Immature natural killer cell (primary cell): ENCODE measurements around the gene NDUFAB1. TPM values are rescaled to one million over a fixed set of nuclear protein-coding genes. Genes with fewer than 3 reads are reported as not detected.
A peak's percentile ranks its signal among the peaks of the same experiment; 100 is the strongest.
"Not testable (repeated sequence)": the region's sequence is repeated elsewhere in the genome, so short reads cannot be mapped to it uniquely, and the experiment has no call there.

ENCODE experiments used
- DNase-seq, 3 donors: peaks; one replicate each; pipeline ENCODE4 v3.0.0; 2022; ENCODE audit warnings: mixed read lengths in 1 of 3
- H3K27ac Mint-ChIP-seq, 6 donors: one replicate each; pipeline ENCODE4 v1.8.0; 2020; ENCODE audit warnings: mixed read lengths in 6 of 6, mild to moderate bottlenecking in 5 of 6, inconsistent platforms in 4 of 6, moderate library complexity in 3 of 6
- H3K27me3 Mint-ChIP-seq, 3 donors: one replicate each; pipeline ENCODE4 v1.8.0; 2020 to 2021; ENCODE audit warnings: low read depth in 3 of 3, mild to moderate bottlenecking in 3 of 3, mixed read lengths in 3 of 3, moderate library complexity in 3 of 3, inconsistent platforms in 1 of 3
- H3K36me3 Mint-ChIP-seq, 3 donors: one replicate each; pipeline ENCODE4 v1.8.0; 2020; ENCODE audit warnings: mixed read lengths in 3 of 3, inconsistent platforms in 2 of 3, mild to moderate bottlenecking in 2 of 3
- H3K4me1 Mint-ChIP-seq, 2 donors: one replicate each; pipeline ENCODE4 v1.8.0; 2020; ENCODE audit warnings: inconsistent platforms in 2 of 2, mild to moderate bottlenecking in 2 of 2, mixed read lengths in 2 of 2, moderate library complexity in 1 of 2
- H3K4me3 Mint-ChIP-seq, 5 donors: one replicate each; pipeline ENCODE4 v1.8.0; 2020; ENCODE audit warnings: mild to moderate bottlenecking in 5 of 5, mixed read lengths in 5 of 5, inconsistent platforms in 3 of 5, moderate library complexity in 3 of 5
- H3K9me3 Mint-ChIP-seq, 6 donors: one replicate each; pipeline ENCODE4 v1.8.0; 2020; ENCODE audit warnings: mild to moderate bottlenecking in 6 of 6, mixed read lengths in 6 of 6, inconsistent platforms in 4 of 6, moderate library complexity in 3 of 6
- polyA plus RNA-seq, 3 donors: library from polyadenylated mRNA; unstranded; fragments of 300-500 nt; fragmentation: Illumina TruSeq; gene quantifications; one replicate each; pipeline ENCODE4 v1.2.3, GENCODE V29; 2021

The NDUFAB1 gene
- polyA plus RNA-seq, 3 donors from 2014 or later, result 182 to 257 (median 231) TPM

DNA sequence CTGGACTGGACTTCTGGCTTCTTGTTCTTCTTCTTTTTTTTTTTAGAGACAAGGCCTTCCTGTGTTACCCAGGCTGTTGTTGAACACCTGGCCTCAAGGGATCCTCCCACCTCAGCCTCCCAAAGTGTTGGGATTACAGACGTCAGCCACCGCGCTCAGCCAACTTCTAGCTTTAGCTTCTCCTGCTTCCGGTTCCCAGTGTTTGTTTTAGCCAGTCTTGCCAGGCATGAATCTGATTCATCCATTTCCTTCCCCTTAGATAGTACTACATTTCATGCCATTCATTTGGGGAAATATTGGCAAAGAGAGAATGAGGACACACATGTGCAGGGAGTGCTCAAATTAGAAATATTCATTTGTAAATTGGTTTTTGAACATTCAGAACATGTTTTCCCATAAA is 12.1 kb upstream of the NDUFAB1 start:
- no peaks in the 10 kb centered on the region for H3K4me1 Mint-ChIP-seq
- H3K4me3 Mint-ChIP-seq, result no peak overlapping the region
- H3K27me3 Mint-ChIP-seq, result no peaks in the 10 kb centered on the region
- DNase-seq, result no peak
- H3K36me3 Mint-ChIP-seq, result peaks cover 3 to 21% (median 12%) of the 10 kb centered on the region in 3 donors
- H3K9me3 Mint-ChIP-seq, result no peaks in the 10 kb centered on the region
- H3K27ac Mint-ChIP-seq, result peak overlapping the region in 1 of 6 donors; percentile 40

DNA sequence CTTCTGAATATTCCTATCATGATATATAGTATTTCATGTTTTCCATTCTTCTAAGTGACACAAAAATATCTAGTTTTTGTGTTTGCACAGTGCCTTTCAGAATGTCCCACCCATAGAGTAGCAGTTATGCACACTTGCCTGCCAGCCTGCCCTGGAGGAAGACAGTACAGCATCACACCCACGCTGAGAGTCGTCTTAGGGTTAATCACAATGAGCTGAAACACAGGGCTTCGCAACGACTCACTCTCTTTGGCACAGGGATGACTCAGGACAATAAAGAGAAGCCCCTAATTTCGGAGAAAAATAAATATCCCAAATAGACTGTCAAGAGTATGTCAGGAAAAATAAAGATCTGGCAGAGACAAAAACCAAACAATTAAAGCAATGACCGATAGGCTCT is 11.6 kb upstream of the NDUFAB1 start:
- DNase-seq, result no peak
- Mint-ChIP-seq H3K27me3 (no peaks in the 10 kb centered on the region), H3K27ac (peak overlapping the region in 1 of 6 donors; percentile 40), H3K9me3 (no peaks in the 10 kb centered on the region), H3K36me3 (peaks cover 5 to 23% (median 14%) of the 10 kb centered on the region in 3 donors), H3K4me3 (no peak overlapping the region), H3K4me1 (no peaks in the 10 kb centered on the region)

DNA sequence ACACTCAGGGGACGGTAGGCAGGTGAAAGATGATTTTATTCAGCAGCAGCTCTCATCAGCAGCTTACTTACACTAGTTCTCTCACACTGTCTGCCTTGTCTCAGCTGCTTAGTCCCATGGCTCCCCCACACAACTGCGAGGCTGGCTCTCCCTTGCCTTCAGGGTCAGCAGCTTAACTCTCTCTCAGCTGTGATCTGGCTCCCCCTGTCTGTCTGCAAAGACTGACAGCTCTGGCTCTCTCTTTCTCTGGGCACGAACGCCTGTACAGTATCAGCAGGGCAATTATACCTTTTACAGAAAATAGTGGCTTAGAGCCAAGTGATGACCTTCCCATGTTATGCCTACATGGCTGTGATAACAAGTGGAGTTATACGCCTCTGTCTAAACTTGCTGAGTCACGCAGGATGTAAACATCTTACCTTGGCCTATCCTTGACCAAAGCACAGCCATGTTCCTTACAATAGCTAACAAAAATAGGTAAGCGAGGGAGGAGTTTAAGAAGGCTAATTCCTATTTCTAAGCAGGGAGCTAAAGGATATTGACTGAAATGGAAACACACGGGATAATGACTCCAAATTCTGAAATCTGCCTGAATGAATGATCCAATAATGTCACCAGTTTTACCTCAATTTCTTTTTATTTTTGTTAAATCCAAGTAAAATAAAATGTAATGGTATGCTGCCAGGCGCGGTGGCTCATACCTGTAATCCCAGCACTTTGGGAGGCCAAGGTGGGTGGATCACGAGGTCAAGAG is 1.1 kb upstream of the NDUFAB1 start:
- Mint-ChIP-seq H3K27ac (peak overlapping the region in 3 of 6 donors; percentile 33 to 73 (median 53)), H3K36me3 (peaks cover 0 to 5% (median 0%) of the 10 kb centered on the region in 3 donors), H3K4me1 (peaks cover 20 to 22% of the 10 kb centered on the region in 2 donors), H3K9me3 (no peaks in the 10 kb centered on the region), H3K27me3 (peaks cover 0 to 8% (median 0%) of the 10 kb centered on the region in 3 donors), H3K4me3 (peak overlapping the region; percentile 36 to 58 (median 46))
- DNase-seq, result no peak

DNA sequence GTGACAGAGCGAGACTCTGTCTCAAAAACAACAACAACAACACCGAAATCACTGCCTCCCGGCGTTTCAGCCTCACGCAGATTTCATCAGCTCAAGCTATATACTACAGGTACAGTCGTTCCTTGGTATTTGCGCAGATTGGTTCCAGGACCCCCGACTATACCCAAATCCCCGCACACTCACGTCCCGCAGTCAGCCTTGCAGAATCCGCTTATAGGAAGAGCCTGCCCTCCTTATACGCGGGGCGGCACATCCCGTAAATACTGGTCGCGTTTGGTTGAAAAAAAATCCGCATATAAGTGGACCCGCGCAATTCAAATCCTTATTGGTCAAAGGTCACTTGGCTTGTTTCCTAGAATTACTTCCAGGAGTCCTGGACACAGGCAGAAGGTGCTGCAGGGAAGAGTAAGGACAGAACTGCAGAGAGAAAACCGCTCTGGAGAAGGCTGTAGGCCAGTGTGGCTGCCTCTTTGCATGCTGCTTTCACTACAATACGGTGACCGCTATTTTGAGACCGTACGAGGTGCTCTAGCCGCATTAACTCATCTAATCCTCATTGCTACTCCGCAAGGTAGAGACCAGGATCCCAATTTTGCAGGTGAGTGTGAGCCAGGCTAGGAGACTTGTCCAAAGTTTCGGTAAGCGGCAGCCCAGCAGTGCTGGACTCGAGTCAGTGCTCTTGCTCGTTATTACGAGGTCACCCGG is 718 bp downstream of the NDUFAB1 start:
- H3K4me1 Mint-ChIP-seq, result peaks cover 25 to 36% of the 10 kb centered on the region in 2 donors
- peak overlapping the region; percentile 73 to 87 (median 81) for H3K4me3 Mint-ChIP-seq
- peak overlapping the region in 2 of 6 donors; percentile 43 to 64 for H3K27ac Mint-ChIP-seq
- no peaks in the 10 kb centered on the region for H3K9me3 Mint-ChIP-seq
- peaks cover 0 to 7% (median 0%) of the 10 kb centered on the region in 3 donors for H3K27me3 Mint-ChIP-seq
- no peak for DNase-seq
- H3K36me3 Mint-ChIP-seq, result peaks cover 0 to 12% (median 0%) of the 10 kb centered on the region in 3 donors

DNA sequence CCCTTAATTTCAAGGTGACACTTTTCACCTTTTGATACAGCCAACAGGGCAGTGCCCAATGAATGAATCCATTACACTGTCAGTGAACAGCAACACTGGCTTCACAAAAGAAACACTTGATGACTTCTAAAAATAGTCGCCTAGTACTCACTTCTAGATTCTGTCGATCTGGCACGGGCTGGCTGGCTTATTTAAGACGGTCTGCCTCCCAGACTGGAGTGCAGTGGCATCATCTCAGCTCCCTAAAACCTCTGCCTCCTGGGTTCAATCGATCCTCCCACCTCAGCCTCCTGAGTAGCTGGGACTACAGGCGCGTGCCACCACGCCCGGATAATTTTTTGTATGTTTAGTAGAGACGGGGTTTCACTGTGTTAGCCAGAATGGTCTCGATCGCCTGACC is 1.9 kb downstream of the NDUFAB1 start:
- Mint-ChIP-seq H3K4me3 (no peak overlapping the region), H3K27ac (no peak overlapping the region), H3K36me3 (peaks cover 0 to 12% (median 2%) of the 10 kb centered on the region in 3 donors), H3K9me3 (no peaks in the 10 kb centered on the region), H3K27me3 (peaks cover 0 to 7% (median 0%) of the 10 kb centered on the region in 3 donors), H3K4me1 (peaks cover 27 to 40% of the 10 kb centered on the region in 2 donors)
- DNase-seq, result no peak

DNA sequence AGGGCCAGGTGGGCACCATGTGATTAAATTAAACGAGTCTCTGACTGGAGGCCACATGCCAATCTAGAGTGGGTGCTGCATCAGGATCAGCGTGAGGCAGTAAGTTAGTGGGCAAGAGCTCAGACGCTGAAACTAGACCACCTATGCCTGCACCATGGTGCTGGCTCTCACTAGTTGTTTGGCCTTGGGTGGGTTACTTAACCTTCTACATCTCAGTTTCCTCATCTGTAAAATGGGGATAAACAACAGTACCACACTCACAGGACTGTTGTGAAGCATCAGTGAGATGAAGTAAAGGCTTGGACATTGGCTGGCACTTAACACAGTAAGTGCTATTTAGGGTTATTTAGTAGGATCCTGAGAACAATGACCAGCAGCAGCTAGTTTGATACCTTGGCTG is 5.9 kb downstream of the NDUFAB1 start:
- no peak overlapping the region for H3K27ac Mint-ChIP-seq
- H3K4me1 Mint-ChIP-seq, result peaks cover 20 to 38% of the 10 kb centered on the region in 2 donors
- H3K27me3 Mint-ChIP-seq, result peaks cover 0 to 4% (median 0%) of the 10 kb centered on the region in 3 donors
- no peak for DNase-seq
- peaks cover 0 to 18% (median 3%) of the 10 kb centered on the region in 3 donors for H3K36me3 Mint-ChIP-seq
- no peak overlapping the region for H3K4me3 Mint-ChIP-seq
- no peaks in the 10 kb centered on the region for H3K9me3 Mint-ChIP-seq

DNA sequence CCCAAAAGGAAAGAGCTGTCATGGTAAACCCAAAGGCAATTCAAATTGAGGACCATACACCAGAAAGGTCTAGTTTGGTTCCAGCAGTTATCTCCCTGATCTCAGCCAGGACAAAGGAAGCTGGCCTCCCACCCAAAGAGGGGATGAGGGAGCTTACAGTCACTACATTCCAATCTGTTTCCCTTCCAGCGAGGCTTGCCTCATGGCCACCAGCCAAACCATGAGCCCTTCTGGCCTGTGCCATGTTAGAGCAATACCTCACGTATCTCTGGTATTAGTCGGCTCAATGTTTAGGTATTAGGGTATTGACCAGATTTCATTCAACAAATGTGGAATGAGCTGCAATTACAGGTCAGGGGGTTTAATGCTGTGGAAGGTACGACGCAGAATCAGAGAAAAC is 8.4 kb downstream of the NDUFAB1 start:
- H3K27ac Mint-ChIP-seq, result no peak overlapping the region
- peaks cover 4 to 27% (median 8%) of the 10 kb centered on the region in 3 donors for H3K36me3 Mint-ChIP-seq

DNA sequence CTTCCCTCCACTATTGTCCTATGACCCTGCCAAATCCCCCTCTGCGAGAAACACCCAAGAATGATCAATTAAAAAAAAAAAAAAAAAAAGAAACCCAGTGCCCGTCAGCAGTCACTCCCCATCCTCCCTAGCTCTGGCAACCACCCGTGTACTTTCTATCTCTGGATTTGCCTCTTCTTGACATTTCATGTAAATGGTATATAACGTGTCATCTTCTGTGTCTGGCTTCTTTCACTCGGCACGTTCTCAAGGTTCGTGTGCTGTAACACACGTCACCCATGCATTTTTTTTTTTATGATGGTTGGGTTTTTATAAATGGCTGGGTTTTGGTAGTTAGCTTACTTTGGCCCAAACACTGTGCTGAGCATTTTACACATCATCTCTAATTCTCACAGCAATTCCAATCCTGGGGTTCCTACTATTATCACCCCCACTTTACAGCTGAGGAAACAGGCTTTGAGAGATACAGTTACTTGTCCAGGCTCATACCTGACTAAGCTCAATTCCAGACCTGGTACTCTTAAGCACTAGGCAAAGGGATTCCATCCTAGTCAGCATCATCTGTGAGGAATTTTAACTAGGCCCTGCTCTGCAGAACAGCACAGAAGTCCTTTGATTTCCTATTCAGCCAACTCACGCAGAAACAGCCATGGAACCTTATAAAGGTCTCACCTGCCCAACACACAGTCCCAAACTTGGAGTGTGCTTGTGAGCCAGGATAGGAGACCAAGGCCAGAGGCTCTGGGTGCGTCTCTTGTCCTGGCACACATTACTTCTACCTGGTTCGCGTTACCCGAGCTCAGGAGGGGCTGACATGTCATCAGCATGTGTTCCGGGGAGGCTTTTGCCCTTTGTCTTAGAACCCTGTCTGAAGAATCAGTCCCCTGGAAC is 11.7 kb downstream of the NDUFAB1 start:
- H3K9me3 Mint-ChIP-seq, result no peaks in the 10 kb centered on the region
- peaks cover 6 to 31% (median 20%) of the 10 kb centered on the region in 3 donors for H3K36me3 Mint-ChIP-seq
- no peak overlapping the region for H3K27ac Mint-ChIP-seq

More for the DNA sequence above, 8.4 kb downstream of the NDUFAB1 start:
- Mint-ChIP-seq H3K4me3 (no peak overlapping the region), H3K9me3 (no peaks in the 10 kb centered on the region), H3K27me3 (peaks cover 0 to 4% (median 0%) of the 10 kb centered on the region in 3 donors), H3K4me1 (peaks cover 11 to 24% of the 10 kb centered on the region in 2 donors)
- DNase-seq, result no peak

DNA sequence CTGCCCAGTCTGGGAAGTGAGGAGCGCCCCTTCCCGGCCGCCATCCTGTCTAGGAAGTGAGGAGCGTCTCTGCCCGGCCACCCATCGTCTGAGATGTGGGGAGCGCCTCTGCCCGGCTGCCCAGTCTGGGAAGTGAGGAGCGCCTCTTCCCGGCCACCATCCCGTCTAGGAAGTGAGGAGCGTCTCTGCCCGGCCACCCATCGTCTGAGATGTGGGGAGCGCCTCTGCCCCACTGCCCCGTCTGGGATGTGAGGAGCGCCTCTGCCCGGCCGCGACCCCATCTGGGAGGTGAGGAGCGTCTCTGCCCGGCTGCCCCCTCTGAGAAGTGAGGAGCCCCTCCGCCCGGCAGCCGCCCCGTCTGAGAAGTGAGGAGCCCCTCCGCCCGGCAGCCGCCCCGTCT is 12.8 kb downstream of the NDUFAB1 start:
- not testable (repeated sequence) for DNase-seq, H3K4me3 Mint-ChIP-seq, H3K27ac Mint-ChIP-seq, H3K27me3 Mint-ChIP-seq, H3K9me3 Mint-ChIP-seq, H3K4me1 Mint-ChIP-seq
- peaks cover 8 to 35% (median 19%) of the 10 kb centered on the region in 3 donors for H3K36me3 Mint-ChIP-seq

More for the DNA sequence above, 11.7 kb downstream of the NDUFAB1 start:
- Mint-ChIP-seq H3K27me3 (no peaks in the 10 kb centered on the region), H3K4me3 (no peak overlapping the region), H3K4me1 (peaks cover 3 to 4% of the 10 kb centered on the region in 2 donors)
- no peak for DNase-seq

DNA sequence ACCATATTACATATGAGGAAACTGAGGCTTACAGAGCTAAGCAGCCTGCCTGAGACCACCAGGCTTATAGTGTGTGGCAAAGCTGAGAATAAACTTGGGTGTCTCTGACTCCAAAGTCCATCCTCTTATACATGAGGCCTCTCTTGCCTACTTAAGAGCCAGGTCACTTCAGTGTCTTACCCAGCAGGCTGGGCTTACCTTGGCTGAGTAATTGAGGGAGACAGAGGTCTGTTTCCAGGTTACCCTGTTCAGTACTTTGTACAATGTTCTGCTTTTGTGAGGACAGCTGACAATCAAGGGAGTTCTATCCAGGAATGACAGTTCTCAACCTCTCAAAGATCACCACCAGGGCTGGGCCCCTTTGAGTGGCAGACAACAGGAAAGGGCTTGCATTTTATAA is 14.4 kb downstream of the NDUFAB1 start:
- no peaks in the 10 kb centered on the region for H3K4me1 Mint-ChIP-seq
- peaks cover 8 to 35% (median 19%) of the 10 kb centered on the region in 3 donors for H3K36me3 Mint-ChIP-seq
- H3K9me3 Mint-ChIP-seq, result no peaks in the 10 kb centered on the region
- H3K27ac Mint-ChIP-seq, result no peak overlapping the region
- H3K27me3 Mint-ChIP-seq, result no peaks in the 10 kb centered on the region
- DNase-seq, result no peak
- no peak overlapping the region for H3K4me3 Mint-ChIP-seq

DNA sequence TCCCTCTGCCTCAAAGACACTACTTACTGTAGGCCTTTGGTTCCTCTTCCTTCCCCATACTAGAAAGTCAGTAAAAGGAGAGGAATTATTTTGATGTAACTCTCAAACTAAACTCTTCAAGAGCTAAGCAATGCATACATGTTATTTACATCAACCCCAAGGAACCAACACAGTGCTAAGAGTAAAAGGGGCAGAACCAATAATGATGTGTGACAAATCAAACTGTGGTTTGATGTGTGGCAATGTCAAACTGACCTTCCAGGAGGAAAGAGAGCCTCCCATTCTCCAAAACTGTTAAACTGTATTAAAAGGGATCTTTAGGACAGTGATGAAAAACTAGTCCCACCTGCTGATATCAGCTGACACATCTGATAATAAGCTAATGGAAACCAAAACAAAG is 15.7 kb downstream of the NDUFAB1 start:
- no peaks in the 10 kb centered on the region for H3K27me3 Mint-ChIP-seq
- peaks cover 11 to 32% (median 19%) of the 10 kb centered on the region in 3 donors for H3K36me3 Mint-ChIP-seq
- no peaks in the 10 kb centered on the region for H3K9me3 Mint-ChIP-seq
- no peak overlapping the region for H3K4me3 Mint-ChIP-seq
- H3K27ac Mint-ChIP-seq, result no peak overlapping the region
- no peaks in the 10 kb centered on the region for H3K4me1 Mint-ChIP-seq
- no peak for DNase-seq

DNA sequence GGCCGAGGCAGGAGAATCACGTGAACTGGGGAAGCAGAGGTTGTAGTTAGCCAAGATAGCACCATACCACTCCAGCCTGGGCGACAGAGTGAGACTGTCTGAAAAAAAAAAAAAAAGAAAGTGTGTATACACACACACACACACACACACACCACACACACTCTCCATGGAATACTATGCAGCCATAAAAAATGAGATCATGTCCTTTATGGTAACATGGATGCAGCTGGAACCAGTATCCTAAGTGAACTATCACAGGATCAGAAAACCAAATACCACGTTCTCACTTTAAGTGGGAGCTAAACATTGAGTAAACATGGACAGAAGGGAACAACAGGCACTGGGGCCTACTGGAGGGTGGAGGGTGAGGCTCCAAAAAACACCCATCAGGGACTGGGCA is 16.7 kb downstream of the NDUFAB1 start:
- no peaks in the 10 kb centered on the region for H3K27me3 Mint-ChIP-seq
- H3K4me1 Mint-ChIP-seq, result no peaks in the 10 kb centered on the region
- DNase-seq, result no peak
- no peak overlapping the region for H3K4me3 Mint-ChIP-seq
- H3K27ac Mint-ChIP-seq, result no peak overlapping the region
- peaks cover 11 to 21% (median 18%) of the 10 kb centered on the region in 3 donors for H3K36me3 Mint-ChIP-seq
- no peaks in the 10 kb centered on the region for H3K9me3 Mint-ChIP-seq

DNA sequence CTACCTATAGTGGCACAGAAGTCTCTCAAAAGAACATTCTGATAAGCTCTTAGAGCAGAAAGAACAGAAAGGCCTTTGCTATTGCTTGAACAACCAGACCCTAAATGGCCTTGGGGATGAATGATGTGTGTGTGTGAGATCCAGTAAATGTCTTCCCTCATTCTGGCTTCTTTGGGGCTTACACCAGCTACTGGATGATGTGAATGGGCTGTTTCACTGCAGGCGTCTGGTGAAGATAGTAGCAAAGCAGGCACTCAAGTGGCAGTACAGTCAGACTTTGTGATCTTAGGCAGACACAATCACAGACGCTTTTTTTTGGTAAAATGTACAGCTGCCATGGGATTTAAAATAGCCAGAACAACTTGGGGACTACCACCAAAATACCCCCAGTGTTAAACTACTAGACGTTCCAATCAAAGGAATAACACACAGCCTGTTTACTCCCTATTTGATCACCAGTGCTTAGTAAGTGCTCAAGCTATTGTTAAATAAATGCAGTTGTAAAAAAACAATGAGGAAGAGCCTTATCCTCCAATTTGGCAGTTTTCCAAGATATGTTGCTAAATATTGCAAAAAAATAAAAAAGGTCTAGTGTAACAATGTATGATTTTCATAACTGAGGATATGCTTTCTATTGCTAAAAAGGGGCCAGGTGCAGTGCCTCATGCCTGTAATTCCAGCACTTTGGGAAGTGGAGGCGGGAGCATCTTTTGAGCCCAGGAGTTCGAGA is 17.9 kb downstream of the NDUFAB1 start:
- H3K9me3 Mint-ChIP-seq, result no peaks in the 10 kb centered on the region
- DNase-seq, result no peak
- H3K4me3 Mint-ChIP-seq, result no peak overlapping the region
- H3K36me3 Mint-ChIP-seq, result peaks cover 7 to 22% (median 14%) of the 10 kb centered on the region in 3 donors
- H3K27ac Mint-ChIP-seq, result no peak overlapping the region
- H3K4me1 Mint-ChIP-seq, result no peaks in the 10 kb centered on the region
- no peaks in the 10 kb centered on the region for H3K27me3 Mint-ChIP-seq
